Nephron progenitor cell (in vitro differentiated cells): ENCODE measurements around the gene CKM.

Experiments
- DNase-seq: peaks from one replicate; pipeline ENCODE4 v3.0.0; 2021
- H3K27ac Mint-ChIP-seq: 2 replicates; pipeline ENCODE4 v1.8.0; 2021; ENCODE audit warnings: mild to moderate bottlenecking, moderate library complexity, mixed read lengths
- H3K27me3 Mint-ChIP-seq: 2 replicates; pipeline ENCODE4 v1.8.0; 2021; ENCODE audit warnings: mild to moderate bottlenecking, low read depth, mixed read lengths; ENCODE audit not compliant: poor library complexity
- H3K36me3 Mint-ChIP-seq: 2 replicates; pipeline ENCODE4 v1.8.0; 2021; ENCODE audit warnings: low read depth, mixed read lengths
- H3K4me1 Mint-ChIP-seq: 2 replicates; pipeline ENCODE4 v1.8.0; 2021; ENCODE audit warnings: mixed read lengths
- H3K4me3 Mint-ChIP-seq: 2 replicates; pipeline ENCODE4 v1.8.0; 2021; ENCODE audit warnings: mild to moderate bottlenecking, moderate library complexity, mixed read lengths
- H3K9me3 Mint-ChIP-seq: 2 replicates; pipeline ENCODE4 v1.8.0; 2021; ENCODE audit warnings: mild to moderate bottlenecking, moderate library complexity, mixed read lengths
- TF ChIP-seq, protein P1 (sequence below): fragments of 200-600 bp; sonication (generic); IDR thresholded peaks from 2 replicates; pipeline ENCODE4 v1.5.0; 2021; ENCODE audit warnings: antibody characterized with exemption

Gene CKM

DNA sequence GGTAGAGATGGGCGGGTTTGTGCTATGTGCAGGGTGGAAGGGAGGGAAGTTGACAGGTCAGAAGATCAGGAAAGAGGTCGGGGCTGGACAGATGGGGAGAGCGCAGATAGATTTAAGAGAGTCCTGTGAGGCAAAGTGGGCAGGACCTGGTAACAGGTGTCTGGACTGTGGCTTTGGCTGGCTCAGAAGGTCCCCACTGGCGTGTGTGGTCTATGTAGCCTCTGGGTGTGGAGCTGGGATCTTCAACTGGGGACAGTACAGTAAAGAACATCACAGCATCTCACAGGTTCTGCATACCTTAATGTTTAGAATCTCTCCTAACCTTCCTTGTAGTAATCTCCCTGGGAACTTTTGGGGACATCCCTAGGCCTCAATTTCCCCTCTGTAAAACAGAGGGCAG, 17.7 kb downstream of the CKM start:
- H3K36me3 Mint-ChIP-seq, result peaks cover 24% of the 10 kb centered on the region
- DNase-seq, result no peak
- H3K27me3 Mint-ChIP-seq, result peaks cover 10% of the 10 kb centered on the region
- H3K4me1 Mint-ChIP-seq, result peaks cover 9% of the 10 kb centered on the region
- H3K4me3 Mint-ChIP-seq, result no peak overlapping the region
- TF ChIP-seq, protein P1, sequence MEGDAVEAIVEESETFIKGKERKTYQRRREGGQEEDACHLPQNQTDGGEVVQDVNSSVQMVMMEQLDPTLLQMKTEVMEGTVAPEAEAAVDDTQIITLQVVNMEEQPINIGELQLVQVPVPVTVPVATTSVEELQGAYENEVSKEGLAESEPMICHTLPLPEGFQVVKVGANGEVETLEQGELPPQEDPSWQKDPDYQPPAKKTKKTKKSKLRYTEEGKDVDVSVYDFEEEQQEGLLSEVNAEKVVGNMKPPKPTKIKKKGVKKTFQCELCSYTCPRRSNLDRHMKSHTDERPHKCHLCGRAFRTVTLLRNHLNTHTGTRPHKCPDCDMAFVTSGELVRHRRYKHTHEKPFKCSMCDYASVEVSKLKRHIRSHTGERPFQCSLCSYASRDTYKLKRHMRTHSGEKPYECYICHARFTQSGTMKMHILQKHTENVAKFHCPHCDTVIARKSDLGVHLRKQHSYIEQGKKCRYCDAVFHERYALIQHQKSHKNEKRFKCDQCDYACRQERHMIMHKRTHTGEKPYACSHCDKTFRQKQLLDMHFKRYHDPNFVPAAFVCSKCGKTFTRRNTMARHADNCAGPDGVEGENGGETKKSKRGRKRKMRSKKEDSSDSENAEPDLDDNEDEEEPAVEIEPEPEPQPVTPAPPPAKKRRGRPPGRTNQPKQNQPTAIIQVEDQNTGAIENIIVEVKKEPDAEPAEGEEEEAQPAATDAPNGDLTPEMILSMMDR, result no peak
- H3K27ac Mint-ChIP-seq, result no peak overlapping the region
- H3K9me3 Mint-ChIP-seq, result no peaks in the 10 kb centered on the region

DNA sequence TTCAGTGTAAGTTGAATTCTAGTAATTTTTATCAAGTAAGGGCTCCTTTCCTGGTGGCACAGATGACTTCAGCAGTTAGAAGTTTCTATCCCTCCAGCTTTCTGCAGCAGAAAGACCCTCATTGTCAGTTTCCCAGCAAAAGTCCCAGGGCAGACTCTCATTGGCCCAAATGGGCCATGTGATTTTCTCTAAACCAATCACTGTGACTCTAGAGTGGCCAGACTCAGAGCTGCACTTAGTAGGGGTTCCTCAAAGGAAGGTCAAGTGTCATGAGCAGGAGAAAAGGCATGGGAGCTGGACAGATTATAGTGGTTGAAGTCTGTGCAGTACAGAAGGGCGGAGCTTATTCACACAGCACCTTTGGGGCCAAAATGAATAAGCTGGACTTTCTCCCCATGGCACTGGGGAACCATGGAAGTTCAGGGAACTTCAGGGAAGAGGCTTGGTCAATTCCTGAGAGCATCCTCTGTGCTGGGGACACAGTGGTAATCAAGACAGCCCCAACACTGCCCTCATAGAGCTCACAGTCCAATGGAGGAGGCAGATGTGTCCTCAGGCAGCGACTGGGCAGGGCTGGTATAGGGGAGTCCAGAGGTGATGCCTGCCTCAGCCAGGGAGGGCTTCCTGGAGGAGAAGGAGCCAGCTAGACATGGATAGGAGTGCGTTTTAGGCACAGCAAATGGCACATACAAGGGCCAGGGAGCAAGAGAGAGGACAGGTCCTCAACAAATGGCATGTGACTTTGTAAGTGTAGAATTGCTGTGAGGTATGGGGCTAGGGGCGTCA, 18.3 kb downstream of the CKM start:
- no peak overlapping the region for H3K27ac Mint-ChIP-seq
- no peak overlapping the region for H3K4me3 Mint-ChIP-seq
- peaks cover 10% of the 10 kb centered on the region for H3K27me3 Mint-ChIP-seq
- H3K4me1 Mint-ChIP-seq, result peaks cover 9% of the 10 kb centered on the region
- H3K36me3 Mint-ChIP-seq, result peaks cover 30% of the 10 kb centered on the region
- no peak for DNase-seq
- no peaks in the 10 kb centered on the region for H3K9me3 Mint-ChIP-seq
- TF ChIP-seq, protein P1, result no peak

DNA sequence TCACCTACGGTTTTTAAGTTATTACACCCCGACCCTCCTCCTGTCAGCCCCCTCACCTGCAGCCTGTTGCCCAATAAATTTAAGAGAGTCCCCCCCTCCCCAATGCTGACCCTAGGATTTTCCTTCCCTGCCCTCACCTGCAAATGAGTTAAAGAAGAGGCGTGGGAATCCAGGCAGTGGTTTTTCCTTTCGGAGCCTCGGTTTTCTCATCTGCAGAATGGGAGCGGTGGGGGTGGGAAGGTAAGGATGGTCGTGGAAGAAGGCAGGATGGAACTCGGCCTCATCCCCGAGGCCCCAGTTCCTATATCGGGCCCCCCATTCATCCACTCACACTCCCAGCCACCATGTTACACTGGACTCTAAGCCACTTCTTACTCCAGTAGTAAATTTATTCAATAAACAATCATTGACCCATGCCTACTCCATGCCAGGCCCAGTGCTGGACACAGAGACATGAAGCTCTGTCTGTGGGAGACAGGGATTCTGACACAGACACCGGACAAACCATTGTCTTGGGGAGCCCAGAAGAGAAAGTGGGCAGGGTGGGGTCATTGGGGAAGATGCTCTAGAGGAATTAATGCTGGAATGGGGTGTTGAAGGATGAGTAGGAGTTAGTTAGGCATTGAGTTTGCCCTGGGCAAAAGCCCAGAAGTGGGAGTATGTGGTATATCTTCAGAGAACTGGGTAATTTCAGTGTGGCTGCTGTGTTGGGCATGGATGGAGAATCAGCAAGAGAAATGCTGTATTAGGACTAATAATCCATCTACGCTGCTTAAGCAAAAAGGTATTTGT, 19.2 kb downstream of the CKM start:
- Mint-ChIP-seq H3K36me3 (peaks cover 37% of the 10 kb centered on the region), H3K9me3 (no peaks in the 10 kb centered on the region), H3K4me3 (no peak overlapping the region), H3K4me1 (peaks cover 9% of the 10 kb centered on the region), H3K27me3 (peaks cover 7% of the 10 kb centered on the region), H3K27ac (no peak overlapping the region)
- TF ChIP-seq, protein P1, result no peak
- DNase-seq, result no peak

DNA sequence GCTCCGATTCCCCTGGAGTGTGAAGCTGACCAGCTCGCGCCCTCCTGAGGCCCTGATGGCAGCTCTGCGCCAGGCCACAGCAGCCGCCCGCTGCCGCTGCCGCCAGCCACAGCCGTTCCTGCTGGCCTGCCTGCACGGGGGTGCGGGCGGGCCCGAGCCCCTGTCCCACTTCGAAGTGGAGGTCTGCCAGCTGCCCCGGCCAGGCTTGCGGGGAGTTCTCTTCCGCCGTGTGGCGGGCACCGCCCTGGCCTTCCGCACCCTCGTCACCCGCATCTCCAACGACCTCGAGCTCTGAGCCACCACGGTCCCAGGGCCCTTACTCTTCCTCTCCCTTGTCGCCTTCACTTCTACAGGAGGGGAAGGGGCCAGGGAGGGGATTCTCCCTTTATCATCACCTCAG, 20.3 kb downstream of the CKM start:
- Mint-ChIP-seq H3K27ac (no peak overlapping the region), H3K27me3 (peaks cover 7% of the 10 kb centered on the region), H3K9me3 (no peaks in the 10 kb centered on the region), H3K4me1 (peaks cover 9% of the 10 kb centered on the region), H3K36me3 (peaks cover 42% of the 10 kb centered on the region), H3K4me3 (no peak overlapping the region)
- TF ChIP-seq, protein P1, result no peak
- DNase-seq, result no peak

DNA sequence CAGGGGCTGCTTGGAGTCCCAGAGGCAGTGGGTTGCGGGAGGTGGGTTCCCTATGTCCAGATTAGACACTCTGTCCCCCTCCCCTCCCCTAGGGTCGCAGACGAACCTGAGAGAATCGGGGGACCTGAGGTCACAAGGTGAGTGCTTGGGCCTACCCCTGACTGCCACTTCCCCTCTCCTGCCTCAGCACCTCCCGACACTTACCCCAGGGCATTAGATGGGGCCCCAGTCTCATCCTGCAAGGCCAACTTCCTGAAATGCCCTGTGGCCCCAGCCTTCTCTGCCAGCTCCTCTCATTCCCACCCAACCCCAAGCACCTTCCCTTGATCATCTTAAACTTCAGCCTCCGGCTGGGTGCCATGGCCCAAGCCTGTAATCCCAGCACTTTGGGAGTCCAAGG, 23.0 kb downstream of the CKM start:
- H3K4me1 Mint-ChIP-seq, result no peaks in the 10 kb centered on the region
- DNase-seq, result no peak
- H3K4me3 Mint-ChIP-seq, result no peak overlapping the region
- peaks cover 66% of the 10 kb centered on the region for H3K36me3 Mint-ChIP-seq
- no peaks in the 10 kb centered on the region for H3K9me3 Mint-ChIP-seq
- peaks cover 7% of the 10 kb centered on the region for H3K27me3 Mint-ChIP-seq
- TF ChIP-seq, protein P1, result no peak
- H3K27ac Mint-ChIP-seq, result no peak overlapping the region
